ENCODE data around the gene FBXL3.

DNA sequence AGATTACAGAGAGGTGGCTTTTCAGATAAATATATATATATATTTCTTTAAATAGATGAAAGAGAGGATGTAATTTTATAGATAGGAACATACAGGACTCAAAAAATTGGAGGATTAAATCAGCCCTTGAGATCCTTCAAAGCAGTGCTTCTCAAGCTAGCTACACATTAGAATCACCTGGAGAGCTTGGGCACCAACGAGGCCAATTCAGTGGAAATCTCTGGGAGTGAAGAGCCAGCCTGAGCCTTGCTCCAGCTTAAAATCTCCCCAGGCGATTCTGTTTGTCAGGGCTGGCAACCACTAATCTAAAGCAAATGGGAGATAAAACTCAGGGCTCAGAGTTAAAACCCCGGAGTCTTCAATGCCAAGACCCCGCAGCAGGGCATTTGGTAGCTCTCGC is 50.0 kb downstream of the FBXL3 start:
- TF ChIP-seq RAD21 (conservative IDR thresholded peaks at IDR 0.05 in 1 of 2, IDR thresholded peaks at IDR 0.05 in 1 of 2): no peak
- TF ChIP-seq, protein P1, sequence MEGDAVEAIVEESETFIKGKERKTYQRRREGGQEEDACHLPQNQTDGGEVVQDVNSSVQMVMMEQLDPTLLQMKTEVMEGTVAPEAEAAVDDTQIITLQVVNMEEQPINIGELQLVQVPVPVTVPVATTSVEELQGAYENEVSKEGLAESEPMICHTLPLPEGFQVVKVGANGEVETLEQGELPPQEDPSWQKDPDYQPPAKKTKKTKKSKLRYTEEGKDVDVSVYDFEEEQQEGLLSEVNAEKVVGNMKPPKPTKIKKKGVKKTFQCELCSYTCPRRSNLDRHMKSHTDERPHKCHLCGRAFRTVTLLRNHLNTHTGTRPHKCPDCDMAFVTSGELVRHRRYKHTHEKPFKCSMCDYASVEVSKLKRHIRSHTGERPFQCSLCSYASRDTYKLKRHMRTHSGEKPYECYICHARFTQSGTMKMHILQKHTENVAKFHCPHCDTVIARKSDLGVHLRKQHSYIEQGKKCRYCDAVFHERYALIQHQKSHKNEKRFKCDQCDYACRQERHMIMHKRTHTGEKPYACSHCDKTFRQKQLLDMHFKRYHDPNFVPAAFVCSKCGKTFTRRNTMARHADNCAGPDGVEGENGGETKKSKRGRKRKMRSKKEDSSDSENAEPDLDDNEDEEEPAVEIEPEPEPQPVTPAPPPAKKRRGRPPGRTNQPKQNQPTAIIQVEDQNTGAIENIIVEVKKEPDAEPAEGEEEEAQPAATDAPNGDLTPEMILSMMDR (IDR thresholded peaks at IDR 0.05): no peak
- no peak for TF ChIP-seq POLR2A (IDR thresholded peaks at IDR 0.05; ENCODE audit: low read length)
- TF ChIP-seq JUN (IDR thresholded peaks at IDR 0.05): no peak
- no peak for TF ChIP-seq EP300 (IDR thresholded peaks at IDR 0.05)
- TF ChIP-seq, protein P2, sequence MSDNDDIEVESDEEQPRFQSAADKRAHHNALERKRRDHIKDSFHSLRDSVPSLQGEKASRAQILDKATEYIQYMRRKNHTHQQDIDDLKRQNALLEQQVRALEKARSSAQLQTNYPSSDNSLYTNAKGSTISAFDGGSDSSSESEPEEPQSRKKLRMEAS (IDR thresholded peaks at IDR 0.05): no peak
- TF ChIP-seq FOSL2 (IDR thresholded peaks at IDR 0.05): no peak
- no peak for TF ChIP-seq FOSL2 (CRISPR knock-in tag; IDR thresholded peaks at IDR 0.05)
- TF ChIP-seq, protein P3, sequence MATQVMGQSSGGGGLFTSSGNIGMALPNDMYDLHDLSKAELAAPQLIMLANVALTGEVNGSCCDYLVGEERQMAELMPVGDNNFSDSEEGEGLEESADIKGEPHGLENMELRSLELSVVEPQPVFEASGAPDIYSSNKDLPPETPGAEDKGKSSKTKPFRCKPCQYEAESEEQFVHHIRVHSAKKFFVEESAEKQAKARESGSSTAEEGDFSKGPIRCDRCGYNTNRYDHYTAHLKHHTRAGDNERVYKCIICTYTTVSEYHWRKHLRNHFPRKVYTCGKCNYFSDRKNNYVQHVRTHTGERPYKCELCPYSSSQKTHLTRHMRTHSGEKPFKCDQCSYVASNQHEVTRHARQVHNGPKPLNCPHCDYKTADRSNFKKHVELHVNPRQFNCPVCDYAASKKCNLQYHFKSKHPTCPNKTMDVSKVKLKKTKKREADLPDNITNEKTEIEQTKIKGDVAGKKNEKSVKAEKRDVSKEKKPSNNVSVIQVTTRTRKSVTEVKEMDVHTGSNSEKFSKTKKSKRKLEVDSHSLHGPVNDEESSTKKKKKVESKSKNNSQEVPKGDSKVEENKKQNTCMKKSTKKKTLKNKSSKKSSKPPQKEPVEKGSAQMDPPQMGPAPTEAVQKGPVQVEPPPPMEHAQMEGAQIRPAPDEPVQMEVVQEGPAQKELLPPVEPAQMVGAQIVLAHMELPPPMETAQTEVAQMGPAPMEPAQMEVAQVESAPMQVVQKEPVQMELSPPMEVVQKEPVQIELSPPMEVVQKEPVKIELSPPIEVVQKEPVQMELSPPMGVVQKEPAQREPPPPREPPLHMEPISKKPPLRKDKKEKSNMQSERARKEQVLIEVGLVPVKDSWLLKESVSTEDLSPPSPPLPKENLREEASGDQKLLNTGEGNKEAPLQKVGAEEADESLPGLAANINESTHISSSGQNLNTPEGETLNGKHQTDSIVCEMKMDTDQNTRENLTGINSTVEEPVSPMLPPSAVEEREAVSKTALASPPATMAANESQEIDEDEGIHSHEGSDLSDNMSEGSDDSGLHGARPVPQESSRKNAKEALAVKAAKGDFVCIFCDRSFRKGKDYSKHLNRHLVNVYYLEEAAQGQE (IDR thresholded peaks at IDR 0.05): no peak
